Measurements from ENCODE around the gene SURF2.

DNA sequence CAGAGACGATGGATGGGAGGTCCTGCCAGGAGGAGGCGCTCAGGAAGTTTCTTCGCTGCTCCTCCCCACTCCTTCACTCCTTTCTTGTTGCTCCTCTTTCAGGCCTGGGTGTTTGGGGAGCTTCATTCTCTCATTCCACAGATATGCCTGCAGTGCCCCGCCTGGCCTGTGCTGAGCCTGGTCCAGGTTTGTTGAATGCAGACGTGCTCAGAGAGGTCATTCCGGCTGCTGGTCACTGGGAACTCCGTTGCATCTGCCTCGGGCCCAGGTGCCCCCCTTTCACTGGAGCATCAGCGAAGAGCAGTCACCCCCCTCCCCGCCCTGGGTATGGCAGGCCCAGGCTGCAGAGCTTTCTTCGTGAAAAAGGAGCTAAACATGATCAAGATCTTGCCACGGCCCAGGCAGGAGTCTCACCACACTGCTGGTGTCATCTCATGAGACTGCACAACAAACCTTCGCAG is 35.9 kb upstream of the SURF2 start:
- TF ChIP-seq POLR2A (IDR thresholded peaks at IDR 0.05; ENCODE audit: low read length) (no peak), GATA1 (IDR thresholded peaks at IDR 0.05; ENCODE audit: low read depth, low read length) (no peak)
